HK-2 (cell line): Measurements from ENCODE around the gene UGT1A10.

Source experiments
- DNase-seq: peaks from one replicate; pipeline ENCODE4 v3.0.0-alpha.2; 2018; ENCODE audit not compliant: unreplicated experiment

Gene UGT1A10

GRCh38 chr2:233803994-233804393 is 167.7 kb downstream of the UGT1A10 start:
- DNase-seq: no peak

- no peak for DNase-seq
Measured at GRCh38 chr2:233807215-233807865, 171.1 kb downstream of the UGT1A10 start.

DNA sequence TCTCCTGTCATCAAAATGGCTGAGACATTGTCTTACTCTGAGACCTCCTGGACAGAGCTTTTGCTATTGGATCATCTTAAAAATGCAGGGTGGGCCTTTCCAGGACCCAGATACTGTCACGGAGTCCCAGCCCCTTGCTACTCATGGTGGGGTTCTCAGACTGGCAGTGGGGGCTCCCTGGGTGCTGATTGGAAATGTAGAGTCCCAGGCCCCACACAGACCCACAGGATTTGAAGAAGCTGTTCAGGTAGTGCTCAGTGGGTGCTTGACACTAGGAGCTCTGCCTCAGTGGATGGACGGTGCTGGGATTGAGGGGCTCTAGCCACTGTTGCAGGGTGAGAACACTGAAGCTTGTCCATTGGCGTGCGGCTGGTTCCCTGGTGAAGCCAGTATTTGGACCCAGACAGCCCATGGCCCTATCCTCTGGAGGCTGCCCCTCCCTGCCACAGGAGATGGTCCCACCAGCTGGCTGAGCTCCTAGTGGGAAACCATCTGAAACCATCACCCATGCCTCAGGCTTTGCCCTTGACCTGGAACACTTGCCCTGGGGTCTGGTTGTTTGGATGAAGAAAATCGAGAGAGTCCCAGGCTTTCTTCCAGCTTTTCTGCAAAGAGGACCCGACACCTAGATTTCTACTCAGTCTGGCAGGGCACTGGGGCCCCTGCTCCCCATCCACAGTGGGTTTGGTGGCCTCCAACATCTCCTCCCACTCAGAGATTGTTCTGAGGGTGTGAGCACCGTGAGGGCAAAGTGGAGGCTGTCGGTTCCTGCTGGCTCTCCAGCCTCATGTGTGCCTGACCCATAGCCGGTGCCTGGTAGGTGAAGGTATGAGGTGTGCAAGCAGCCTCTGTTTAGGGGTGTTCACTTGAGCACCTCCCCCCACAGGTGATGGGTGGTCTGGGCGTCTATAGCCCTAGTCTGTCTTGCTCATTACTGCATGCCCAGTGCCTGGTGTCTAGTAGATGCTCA is 172.0 kb downstream of the UGT1A10 start:
- no peak for DNase-seq

- DNase-seq: no peak
Measured at GRCh38 chr2:233810385-233810784, 174.1 kb downstream of the UGT1A10 start.

DNA sequence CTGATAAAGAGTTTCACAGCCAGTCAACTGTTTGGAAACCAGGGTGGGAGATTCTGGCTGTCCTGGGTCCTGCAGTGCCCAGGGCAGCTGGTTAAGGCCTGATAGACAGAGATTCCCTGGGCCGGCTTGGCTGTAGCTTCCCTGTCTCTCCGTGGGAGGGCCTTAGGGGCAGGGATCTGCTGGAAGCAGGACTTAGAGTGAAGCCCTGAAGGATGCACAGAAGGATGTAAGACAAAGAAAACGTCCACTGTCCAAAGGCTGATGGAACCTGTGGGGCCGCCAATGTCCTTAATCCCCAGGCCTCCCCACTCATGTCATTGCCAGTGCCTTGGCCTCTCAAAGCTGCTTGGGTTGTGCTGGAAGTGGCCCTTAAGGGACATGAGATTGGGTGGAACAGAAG is 174.8 kb downstream of the UGT1A10 start:
- no peak for DNase-seq

DNA sequence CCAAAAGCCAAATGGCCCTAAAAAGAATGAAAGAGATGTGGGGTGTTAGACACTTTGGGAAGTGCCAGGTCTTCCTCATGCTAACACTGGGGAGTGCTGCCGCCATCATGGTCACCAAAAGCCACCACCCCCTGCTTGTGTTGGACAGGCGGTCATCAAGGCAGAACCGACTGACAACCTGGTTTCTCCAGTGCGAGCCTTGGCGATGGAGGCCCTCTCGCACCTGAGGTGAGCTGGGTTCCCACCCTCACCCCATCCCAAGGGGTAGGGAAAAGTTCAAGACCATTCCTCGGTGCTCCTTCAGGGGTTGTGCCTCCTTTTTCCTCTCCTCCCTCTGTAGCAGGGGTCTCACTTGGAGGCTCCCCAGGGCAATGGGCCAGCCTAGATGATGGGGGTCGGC is 175.5 kb downstream of the UGT1A10 start:
- DNase-seq: no peak

GRCh38 chr2:233813236-233814055 is 177.2 kb downstream of the UGT1A10 start:
- no peak for DNase-seq

GRCh38 chr2:233814056-233814835 is 178.0 kb downstream of the UGT1A10 start:
- DNase-seq: no peak

GRCh38 chr2:233815861-233816260 is 179.6 kb downstream of the UGT1A10 start:
- DNase-seq: no peak

DNA sequence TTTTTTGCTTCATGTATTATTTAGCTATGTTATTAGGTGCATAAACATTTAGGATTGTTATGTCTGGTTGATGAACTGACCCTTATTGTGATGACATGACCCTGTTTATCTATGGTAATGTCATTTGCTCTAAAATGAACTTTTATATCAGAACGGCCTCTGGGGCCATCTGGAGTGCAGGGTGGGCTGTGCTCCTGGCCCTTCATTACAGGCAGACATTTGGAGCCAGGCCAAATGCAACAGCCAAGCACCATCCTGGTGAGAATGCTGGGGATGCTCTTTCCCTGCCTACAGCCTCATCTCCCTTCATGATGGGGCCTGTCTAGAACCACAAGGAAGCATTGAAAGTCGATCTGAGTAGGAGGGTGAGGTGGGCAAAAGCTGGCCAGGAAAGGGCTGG is 180.1 kb downstream of the UGT1A10 start:
- no peak for DNase-seq

DNA sequence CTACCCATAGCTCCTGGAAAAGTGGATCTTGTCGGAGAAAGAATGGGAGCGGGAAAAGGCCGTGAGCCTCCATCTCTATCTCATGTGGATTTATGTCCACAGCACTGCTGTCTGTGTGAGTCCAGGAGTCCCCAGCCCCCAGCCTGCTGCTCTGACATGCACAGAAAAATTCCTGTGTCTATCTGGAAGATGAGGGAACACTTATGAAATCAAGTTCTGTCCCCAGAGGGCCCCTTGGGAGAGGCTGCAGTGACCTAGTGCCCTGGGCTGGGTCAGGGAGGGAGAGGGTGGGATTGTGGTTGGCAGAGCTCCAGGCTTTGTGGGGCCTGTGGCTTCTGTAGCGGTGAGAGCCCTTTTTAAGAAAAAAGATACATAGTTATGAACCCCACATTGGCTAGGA is 180.5 kb downstream of the UGT1A10 start:
- DNase-seq: no peak

DNA sequence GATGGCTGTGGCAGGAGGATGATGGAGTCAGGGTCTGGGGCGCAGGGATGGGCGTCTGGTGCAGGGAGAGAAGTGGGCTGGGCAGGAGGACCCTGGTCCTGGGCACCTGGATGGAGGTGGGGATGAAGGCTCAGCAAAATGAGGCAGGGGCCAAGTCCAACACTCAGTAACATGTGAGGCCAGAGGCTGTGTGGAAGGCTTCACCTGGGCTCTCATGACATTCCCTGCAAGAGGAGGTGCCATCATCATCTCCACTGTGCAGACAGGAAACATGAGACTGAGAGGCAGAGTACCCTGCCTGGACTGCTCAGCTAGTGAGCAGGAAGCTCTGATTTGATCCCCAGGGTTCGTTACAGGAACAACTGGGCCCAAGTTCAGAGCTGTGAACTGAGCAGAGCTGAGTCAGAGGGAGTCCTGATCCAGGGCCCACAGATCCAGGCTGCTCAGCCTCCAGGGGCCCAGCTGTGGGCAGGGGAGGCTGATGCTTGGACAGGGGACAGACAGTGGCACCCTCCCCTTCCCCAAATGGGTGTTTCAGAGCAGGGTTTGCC is 181.2 kb downstream of the UGT1A10 start:
- no peak for DNase-seq

DNA sequence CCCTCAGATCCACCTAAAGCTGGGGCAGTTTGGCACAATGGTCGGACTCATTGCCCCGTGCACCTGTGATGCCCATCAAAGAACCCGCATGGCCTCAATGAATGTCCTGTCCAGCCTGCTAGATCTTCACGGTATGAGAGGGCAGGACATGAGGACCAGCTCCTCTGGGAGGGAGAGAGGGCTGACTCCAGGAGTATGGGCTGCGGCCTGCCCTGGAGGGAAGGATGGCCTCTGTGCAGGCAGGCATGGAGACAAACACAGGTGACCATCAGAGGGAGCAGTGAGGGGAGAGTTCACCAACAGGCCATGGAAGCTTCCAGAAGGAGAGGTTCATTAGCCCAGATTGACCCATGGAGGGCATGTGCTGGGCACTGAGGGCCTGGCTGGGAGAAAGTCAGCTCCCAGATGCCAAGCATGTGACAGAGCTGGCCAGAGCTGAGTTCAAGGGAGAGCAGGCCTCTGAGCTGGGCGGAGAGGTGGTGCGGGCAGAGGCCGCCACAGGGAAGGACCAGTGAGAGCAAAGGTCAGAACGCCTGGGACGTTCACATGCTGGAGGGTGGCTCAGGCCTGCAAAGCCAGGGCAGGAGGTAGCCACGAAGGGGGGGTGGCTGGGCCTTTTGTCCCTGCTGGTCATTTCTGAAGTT is 181.9 kb downstream of the UGT1A10 start:
- no peak for DNase-seq

DNA sequence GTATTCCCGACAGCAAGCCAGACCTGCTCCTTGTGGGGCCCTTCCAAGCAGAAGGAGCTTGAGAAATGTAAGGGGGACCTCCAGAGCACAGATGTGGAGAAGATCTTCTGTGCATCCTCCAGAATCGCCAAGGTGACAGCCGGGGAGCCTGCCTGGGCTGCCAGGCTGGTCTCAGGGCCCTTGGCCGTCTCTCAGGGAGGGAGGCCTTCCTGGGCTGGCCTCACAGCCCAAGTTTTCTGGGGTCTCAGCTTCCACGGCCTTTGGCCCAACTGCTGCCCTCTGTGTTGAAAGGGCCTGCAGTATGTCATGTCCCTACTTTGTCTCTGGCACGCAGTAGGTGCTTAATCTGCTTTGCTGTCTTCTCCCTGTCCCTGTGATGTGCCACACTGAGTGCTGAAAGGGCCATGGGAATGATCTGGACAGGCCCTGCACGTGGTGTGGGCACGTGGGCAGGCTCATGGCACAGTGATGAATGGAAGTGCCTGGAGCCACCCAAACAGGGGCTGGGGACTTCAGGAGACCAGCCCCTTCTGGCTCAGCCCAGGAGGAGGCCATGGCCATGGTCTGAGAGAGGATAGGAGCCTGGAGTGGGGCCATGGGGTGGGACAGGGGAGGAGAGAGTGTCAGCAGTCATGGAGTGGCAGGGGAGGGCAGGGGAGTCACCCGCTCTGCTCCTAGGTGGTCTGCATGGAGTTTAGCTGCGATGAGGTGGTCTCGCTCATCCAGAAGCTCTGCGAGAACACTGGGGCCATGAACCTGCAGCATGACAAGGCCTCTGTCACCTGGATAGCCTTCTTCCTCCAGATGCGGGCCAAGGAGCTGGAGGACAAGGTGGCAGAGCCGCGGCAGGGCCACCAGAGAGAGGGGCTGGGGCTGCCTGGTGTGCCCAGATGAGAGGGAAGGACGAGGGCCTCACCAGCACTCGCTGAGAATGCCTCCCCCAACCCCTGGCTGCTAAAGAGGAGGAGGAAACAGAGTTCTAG is 182.7 kb downstream of the UGT1A10 start:
- no peak for DNase-seq

- no peak for DNase-seq
Measured at GRCh38 chr2:233819884-233820773, 183.9 kb downstream of the UGT1A10 start.

DNA sequence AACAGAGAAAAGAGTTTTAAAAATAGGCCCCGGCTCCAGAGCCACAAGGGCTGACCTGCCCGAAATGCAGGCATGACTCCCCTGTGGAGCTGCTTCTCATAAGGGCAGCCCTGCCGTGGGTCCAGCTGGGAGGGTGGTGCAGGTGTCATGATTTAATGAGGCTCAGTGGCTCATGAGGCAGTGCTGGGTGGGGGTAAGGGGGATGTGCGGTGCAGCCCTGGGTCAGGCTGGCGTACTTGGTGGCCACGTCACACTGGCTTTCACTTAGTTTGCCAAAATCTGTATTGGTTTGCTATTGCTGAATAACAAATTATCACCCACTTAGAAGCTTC is 184.5 kb downstream of the UGT1A10 start:
- no peak for DNase-seq

DNA sequence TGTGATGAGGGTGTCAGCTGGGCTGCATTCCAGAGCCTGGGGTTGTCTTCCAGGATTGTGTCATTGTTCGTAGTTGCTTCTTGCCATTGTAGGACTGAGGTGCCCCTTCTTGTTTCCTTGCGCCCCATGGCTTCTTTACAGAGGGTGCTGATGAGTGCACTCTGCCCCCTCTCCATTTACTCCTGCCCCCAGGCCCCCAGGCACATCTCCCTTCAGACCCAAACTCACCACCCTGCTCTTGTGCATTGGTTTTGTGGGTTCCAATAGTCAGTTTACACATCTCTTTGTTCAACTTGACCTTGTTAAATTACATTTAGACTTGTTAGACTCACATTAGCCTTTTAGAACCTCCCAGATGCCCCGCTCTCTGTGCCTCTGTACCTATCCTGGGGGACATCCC is 184.9 kb downstream of the UGT1A10 start:
- DNase-seq: no peak

DNA sequence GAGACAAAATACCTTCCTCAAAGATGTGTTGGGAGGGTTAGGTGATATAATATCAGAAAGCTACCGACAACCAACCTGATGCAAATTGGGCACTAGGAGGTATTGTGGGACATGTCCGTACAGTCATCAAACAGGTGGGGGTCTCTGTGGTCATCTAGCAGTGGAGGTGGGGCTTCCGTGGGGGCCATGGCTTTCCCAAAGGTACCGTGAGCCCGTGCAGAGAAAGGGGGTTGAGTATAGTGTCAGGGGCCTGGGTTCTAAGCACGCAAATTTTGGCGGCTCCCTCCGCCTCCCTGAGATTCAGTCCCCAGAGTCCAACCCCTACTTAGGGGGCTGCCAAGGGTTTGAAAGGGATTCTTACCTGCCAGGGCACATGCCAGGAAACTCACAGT is 185.5 kb downstream of the UGT1A10 start:
- no peak for DNase-seq
